ENCODE measurements around the gene TSPAN7.

TSPAN7 gene

GRCh38 chrX:38697461-38697860 lies 136.1 kb downstream of the TSPAN7 start:
- DNase-seq, result no peak

GRCh38 chrX:38699121-38699520 lies 137.8 kb downstream of the TSPAN7 start:
- DNase-seq, result no peak

GRCh38 chrX:38699696-38700095 lies 138.4 kb downstream of the TSPAN7 start:
- no peak for DNase-seq

- DNase-seq, result no peak
These were observed 139.7 kb downstream of the TSPAN7 start for GRCh38 chrX:38701073-38701472.

GRCh38 chrX:38704146-38704882 lies 143.0 kb downstream of the TSPAN7 start:
- DNase-seq, result no peak

GRCh38 chrX:38717871-38718270 lies 156.5 kb downstream of the TSPAN7 start:
- no peak for DNase-seq

DNA sequence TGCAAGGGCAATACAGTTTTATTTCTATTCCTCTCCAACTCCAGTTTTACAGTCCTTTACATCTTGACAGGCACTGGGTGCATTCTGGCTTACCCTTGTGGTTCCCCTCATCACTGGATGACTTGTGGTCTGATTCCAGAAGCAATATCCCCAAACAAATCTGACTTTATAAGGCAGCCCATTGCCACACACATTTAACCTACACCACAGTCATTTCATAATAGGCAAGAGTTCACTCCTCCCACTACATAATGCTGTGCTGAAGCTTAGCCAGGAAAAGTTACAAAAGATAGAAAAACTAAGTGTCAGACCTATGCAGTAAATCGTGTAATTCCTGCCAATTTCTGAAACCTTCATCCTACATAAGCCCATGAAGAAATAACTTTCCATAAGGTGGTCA lies 157.0 kb downstream of the TSPAN7 start:
- no peak for DNase-seq

DNA sequence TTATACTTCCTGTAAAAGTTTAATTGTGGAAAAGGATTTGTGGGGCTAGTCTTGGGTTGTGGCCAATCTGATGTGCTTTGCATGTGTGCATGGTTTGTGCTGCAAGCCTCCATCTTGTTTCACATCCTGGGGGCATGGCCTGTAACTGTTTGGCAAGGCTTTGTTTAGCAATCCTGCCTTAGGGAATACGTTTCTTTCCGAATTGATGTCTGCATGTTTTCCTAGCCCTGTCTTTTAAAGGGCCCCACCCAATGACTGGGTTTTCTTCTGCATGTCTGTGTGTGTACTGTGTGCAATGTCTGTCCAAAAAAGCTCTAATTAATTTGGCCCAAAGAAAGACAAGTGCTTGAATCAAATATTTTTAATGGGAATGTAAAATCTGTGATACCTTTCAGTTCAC lies 165.3 kb downstream of the TSPAN7 start:
- no peak for DNase-seq

DNA sequence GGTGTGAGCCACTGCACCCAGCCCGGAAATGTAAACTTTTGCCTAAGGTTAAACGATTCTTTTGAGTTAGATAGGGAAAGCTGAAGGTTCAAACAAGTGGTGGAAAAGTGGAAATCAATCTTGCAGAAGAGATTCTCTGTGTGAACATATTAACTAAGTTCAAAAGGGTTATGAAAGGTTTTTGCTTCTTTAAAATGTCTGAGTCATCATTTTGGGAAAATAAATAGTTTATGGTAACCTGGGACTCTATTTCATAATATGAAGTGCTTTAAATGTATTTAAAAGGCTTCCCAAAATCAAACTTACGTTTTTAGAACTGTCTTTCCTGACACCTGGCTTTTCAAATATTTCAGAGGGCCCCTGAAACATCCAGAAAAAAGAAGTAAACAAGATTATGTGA lies 166.3 kb downstream of the TSPAN7 start:
- DNase-seq, result no peak

GRCh38 chrX:38732866-38733265 lies 171.5 kb downstream of the TSPAN7 start:
- no peak for DNase-seq

Data from NCI-H2107 (cell line).